OCI-LY7 (cell line): Measurements from ENCODE around the gene PTPRE. TPM values are rescaled to one million over a fixed set of nuclear protein-coding genes. Genes with fewer than 3 reads are reported as not detected.

Experiments used
- BruUV-seq: library from RNA; stranded (reverse); fragments of 400-500 nt; replicated peaks from 2 replicates; lab custom pipeline; 2021; lab: Mats Ljungman, UMichigan
- CTCF ChIA-PET: fragments of 300-600 bp; sonication (Branson Sonifier 250); formaldehyde crosslinking; loops from one replicate; lab custom pipeline; 2022; ENCODE audit warnings: antibody characterized with exemption; ENCODE audit not compliant: unreplicated experiment; lab: Charles Lee
- POLR2A ChIA-PET: fragments of 300-600 bp; sonication (Branson Sonifier 250); formaldehyde crosslinking; loops from one replicate; lab custom pipeline; 2022; ENCODE audit warnings: antibody characterized with exemption; lab: Charles Lee
- DNase-seq: peaks from one replicate; pipeline ENCODE4 v3.0.0-alpha.2; 2015; ENCODE audit warnings: low spot score
- H2AFZ ChIP-seq: fragments of 200-600 bp; sonication (generic), shearing (Covaris generic); 2 replicates; pipeline ENCODE4 v1.6.1; 2014; ENCODE audit warnings: mild to moderate bottlenecking, antibody characterized with exemption, low read length, moderate library complexity
- H3K27ac ChIP-seq: fragments of 200-600 bp; sonication (generic); 2 replicates; pipeline ENCODE4 v1.5.1; 2014; ENCODE audit warnings: mixed run types, low read depth, mild to moderate bottlenecking, moderate library complexity, low read length, inconsistent platforms; ENCODE audit not compliant: poor library complexity, severe bottlenecking
- H3K36me3 ChIP-seq: fragments of 200-600 bp; sonication (generic); 2 replicates; pipeline ENCODE4 v1.6.1; 2014; ENCODE audit warnings: mild to moderate bottlenecking, antibody characterized with exemption, low read length, moderate library complexity, mixed read lengths; ENCODE audit not compliant: insufficient read depth
- H3K4me1 ChIP-seq: fragments of 200-600 bp; sonication (generic); 2 replicates; pipeline ENCODE4 v1.5.1; 2014; ENCODE audit warnings: mild to moderate bottlenecking, low read length; ENCODE audit not compliant: insufficient read depth, poor library complexity, severe bottlenecking
- H3K4me2 ChIP-seq: fragments of 200-600 bp; sonication (generic); 2 replicates; pipeline ENCODE4 v1.6.1; 2014; ENCODE audit warnings: mild to moderate bottlenecking, low read length
- H3K4me3 ChIP-seq: fragments of 200-600 bp; sonication (generic); 2 replicates; pipeline ENCODE4 v1.5.1; 2014; ENCODE audit warnings: mild to moderate bottlenecking, low read depth, low read length; ENCODE audit not compliant: poor library complexity, severe bottlenecking
- H3K79me2 ChIP-seq: fragments of 200-600 bp; sonication (generic); 2 replicates; pipeline ENCODE4 v1.6.1; 2016; ENCODE audit warnings: low read depth, mild to moderate bottlenecking, low read length, moderate library complexity, mixed read lengths; ENCODE audit not compliant: insufficient read depth
- H3K9me2 ChIP-seq: fragments of 200-600 bp; sonication (generic); 2 replicates; pipeline ENCODE4 v1.6.1; 2016; ENCODE audit warnings: mild to moderate bottlenecking, low read length, mixed read lengths; ENCODE audit not compliant: insufficient read depth
- H3K9me3 ChIP-seq: fragments of 200-600 bp; sonication (generic); 2 replicates; pipeline ENCODE4 v1.6.1; 2014; ENCODE audit warnings: mild to moderate bottlenecking, mixed run types, low read length, mixed read lengths
- H4K20me1 ChIP-seq: fragments of 200-600 bp; sonication (generic); 2 replicates; pipeline ENCODE4 v1.6.1; 2014; ENCODE audit warnings: mild to moderate bottlenecking, antibody characterized with exemption, low read length, moderate library complexity, mixed read lengths; ENCODE audit not compliant: insufficient read depth
- CTCF ChIP-seq: fragments of 200-600 bp; sonication (generic); conservative IDR thresholded peaks from 2 replicates; pipeline ENCODE4 v1.5.1; 2014; ENCODE audit warnings: mild to moderate bottlenecking, antibody characterized with exemption, low read length, moderate library complexity, mixed read lengths
- EZH2phosphoT487 ChIP-seq: fragments of 200-600 bp; sonication (generic); IDR thresholded peaks from 2 replicates; pipeline ENCODE4 v1.6.1; 2018; ENCODE audit warnings: low read depth, borderline replicate concordance, mild to moderate bottlenecking, mixed run types, antibody characterized with exemption, low read length, moderate library complexity, mixed read lengths
- intact Hi-C: fragments of 100-400 bp; cut with micrococcal nuclease; formaldehyde crosslinking; loops from one replicate; pipeline ENCODE4 v1.10.0; 2022; ENCODE audit not compliant: unreplicated experiment
- total RNA-seq, 2 experiments: library from RNA; depleted of rRNA in 1 of 2; stranded (reverse); fragments of >200 nt in 1 of 2; shearing (Covaris generic) in 1 of 2; gene quantifications; 2 replicates each; pipeline ENCODE4 v1.2.3, GENCODE V29; 2014 to 2022

PTPRE gene
- total RNA-seq, 2 experiments from 2014 or later = 6.8 to 8.3 TPM

DNA sequence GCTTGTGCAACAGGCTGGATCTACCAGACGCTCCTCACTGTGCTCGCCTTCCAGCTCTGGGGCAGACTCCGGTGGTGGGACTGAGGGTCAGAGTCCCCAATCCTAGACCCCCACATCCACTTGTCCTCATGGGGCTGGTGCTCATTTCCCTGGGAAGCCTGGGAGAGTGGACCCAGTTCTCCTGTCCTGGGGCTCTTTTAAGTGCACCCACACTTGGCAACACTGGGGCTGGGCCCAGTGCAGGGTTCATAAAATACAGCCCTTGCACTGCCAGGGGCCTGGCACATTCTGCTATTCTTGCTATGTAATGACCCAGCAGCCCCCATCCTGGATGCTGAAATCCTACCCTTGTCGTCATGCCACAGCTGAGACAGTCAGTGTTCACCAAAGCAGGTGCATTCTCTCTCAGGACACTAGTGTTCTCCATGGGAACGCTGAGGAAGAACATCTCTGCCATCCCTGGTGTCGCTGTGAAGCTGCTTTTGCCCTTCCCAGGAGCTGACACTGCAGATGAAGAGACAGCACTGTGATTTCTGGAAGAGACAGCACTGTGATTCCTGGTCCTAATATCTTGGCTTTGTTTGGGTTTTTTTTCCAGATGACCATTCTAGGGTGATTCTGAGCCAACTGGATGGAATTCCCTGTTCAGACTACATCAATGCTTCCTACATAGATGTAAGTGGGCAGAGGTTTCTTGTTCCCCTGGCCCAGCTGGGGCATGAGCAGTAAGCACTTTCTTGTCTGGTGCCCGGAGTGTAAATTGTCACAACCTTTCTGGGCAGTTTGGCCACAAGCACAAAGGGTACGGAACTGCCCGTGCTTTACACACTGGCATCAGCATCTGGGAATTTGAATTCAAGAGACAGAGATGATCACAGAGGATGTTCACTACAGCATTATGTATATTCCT is 153.7 kb downstream of the PTPRE start:
- Histone ChIP-seq H3K36me3 (peaks cover 5% of the 10 kb centered on the region), H3K4me2 (no peak overlapping the region), H2AFZ (no peak overlapping the region), H3K27ac (no peak overlapping the region), H3K79me2 (no peaks in the 10 kb centered on the region), H3K4me3 (no peak overlapping the region), H3K4me1 (peaks cover 53% of the 10 kb centered on the region), H3K9me2 (no peaks in the 10 kb centered on the region), H3K9me3 (no peaks in the 10 kb centered on the region), H4K20me1 (peaks cover 23% of the 10 kb centered on the region)
- DNase-seq = no peak
- intact Hi-C loops = no loop called here
- TF ChIP-seq CTCF = no peak
- ChIA-PET CTCF (no interaction called here), POLR2A (interaction anchor here (5.7 kb wide), 1 partner anchor 13 kb away, joined by 37 read pairs; no protein-coding TSS in a partner anchor)
- BruUV-seq = no TSS peak

DNA sequence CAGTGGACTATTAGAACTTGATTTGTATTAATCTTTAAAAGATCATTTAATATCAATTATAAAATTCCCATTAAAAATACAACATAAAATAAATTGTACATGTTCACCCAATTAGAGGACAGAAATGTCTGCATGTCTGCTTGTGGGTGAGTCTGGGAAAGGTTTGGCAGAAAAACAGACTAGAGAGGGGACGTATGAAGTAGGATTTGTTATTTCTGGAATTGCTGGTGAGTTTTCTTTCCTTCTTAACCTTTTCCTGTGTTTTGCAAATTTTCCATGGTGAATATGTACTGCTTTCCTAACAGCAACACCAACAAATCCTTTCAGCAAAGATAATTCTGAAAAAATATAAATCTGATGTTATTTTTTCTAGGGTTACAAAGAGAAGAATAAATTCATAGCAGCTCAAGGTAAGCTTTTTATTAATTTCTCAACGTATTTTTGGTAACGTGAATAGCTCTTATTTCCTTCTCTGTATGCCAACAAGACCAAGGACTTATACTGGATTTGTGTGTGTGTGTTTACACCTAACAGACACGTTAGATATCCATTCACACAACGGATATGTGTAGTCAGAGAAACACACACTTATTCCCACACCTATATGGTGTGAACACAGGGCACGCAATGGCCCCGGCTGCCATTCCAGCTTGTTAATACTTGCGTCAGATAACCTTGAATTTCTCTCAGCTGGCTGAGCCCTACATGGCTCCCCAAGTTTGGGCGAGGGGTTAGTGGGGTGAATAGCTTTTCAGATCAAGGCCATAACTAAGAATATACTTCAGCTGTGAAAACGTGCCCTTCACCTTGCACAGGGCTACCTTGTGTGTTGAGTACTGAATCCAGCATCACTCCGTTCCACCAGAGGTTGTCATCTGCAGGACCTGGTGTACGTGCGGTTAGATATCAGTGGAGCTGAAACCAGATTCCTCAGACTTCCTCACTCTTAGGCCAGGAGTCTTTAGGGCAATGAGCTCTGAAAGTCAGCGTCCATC is 154.7 kb downstream of the PTPRE start:
- BruUV-seq = no TSS peak

More for the DNA sequence above, 154.7 kb downstream of the PTPRE start:
- Histone ChIP-seq H3K4me2 (peak overlapping the region; percentile 74), H3K79me2 (no peaks in the 10 kb centered on the region), H3K36me3 (peaks cover 8% of the 10 kb centered on the region), H3K9me2 (no peaks in the 10 kb centered on the region), H2AFZ (no peak overlapping the region), H3K27ac (no peak overlapping the region), H3K4me1 (peaks cover 57% of the 10 kb centered on the region), H3K4me3 (peak overlapping the region; percentile 48), H3K9me3 (no peaks in the 10 kb centered on the region), H4K20me1 (peaks cover 26% of the 10 kb centered on the region)
- POLR2A ChIA-PET = interaction anchor here (1.0 to 5.7 kb wide), 2 partner anchors 14 to 448 kb away, joined by 3 to 37 read pairs; no protein-coding TSS in a partner anchor
- no peak for DNase-seq
- TF ChIP-seq CTCF (no peak), EZH2phosphoT487 (no peak)
- CTCF ChIA-PET = interaction anchor here (1.7 to 4.2 kb wide), 2 partner anchors 10 to 13 kb away, joined by 5 to 17 read pairs; no protein-coding TSS in a partner anchor
- intact Hi-C loops = no loop called here
